Suprapubic skin (tissue), 4 donors: ENCODE measurements around the gene DDX56.
A peak's percentile ranks its signal among the peaks of the same experiment; 100 is the strongest.

Experiments used
- EP300 ChIP-seq: sonication (generic); formaldehyde crosslinking; IDR thresholded peaks from one replicate; pipeline ENCODE4 v1.6.1; 2017; ENCODE audit warnings: antibody characterized with exemption
- POLR2A ChIP-seq, 2 donors: fragments of 450-650 bp; IDR thresholded peaks; one replicate each; pipeline ENCODE4 v1.6.1; 2017; ENCODE audit warnings: antibody characterized with exemption in 2 of 2, mild to moderate bottlenecking in 2 of 2, moderate library complexity in 2 of 2
- POLR2AphosphoS5 ChIP-seq, 3 donors: sonication (generic); formaldehyde crosslinking; IDR thresholded peaks; one replicate each; pipeline ENCODE4 v1.6.1; 2017; ENCODE audit warnings: antibody characterized with exemption in 3 of 3
- TF ChIP-seq, protein P1 (sequence below), 2 donors: fragments of 200-600 bp in 1 of 2; fragments of 450-650 bp in 1 of 2; sonication (generic) in 1 of 2; IDR thresholded peaks; one replicate each; pipeline ENCODE4 v1.5.1; 2016 to 2019; ENCODE audit warnings: antibody characterized with exemption in 2 of 2, mild to moderate bottlenecking in 1 of 2, moderate library complexity in 1 of 2

DNA sequence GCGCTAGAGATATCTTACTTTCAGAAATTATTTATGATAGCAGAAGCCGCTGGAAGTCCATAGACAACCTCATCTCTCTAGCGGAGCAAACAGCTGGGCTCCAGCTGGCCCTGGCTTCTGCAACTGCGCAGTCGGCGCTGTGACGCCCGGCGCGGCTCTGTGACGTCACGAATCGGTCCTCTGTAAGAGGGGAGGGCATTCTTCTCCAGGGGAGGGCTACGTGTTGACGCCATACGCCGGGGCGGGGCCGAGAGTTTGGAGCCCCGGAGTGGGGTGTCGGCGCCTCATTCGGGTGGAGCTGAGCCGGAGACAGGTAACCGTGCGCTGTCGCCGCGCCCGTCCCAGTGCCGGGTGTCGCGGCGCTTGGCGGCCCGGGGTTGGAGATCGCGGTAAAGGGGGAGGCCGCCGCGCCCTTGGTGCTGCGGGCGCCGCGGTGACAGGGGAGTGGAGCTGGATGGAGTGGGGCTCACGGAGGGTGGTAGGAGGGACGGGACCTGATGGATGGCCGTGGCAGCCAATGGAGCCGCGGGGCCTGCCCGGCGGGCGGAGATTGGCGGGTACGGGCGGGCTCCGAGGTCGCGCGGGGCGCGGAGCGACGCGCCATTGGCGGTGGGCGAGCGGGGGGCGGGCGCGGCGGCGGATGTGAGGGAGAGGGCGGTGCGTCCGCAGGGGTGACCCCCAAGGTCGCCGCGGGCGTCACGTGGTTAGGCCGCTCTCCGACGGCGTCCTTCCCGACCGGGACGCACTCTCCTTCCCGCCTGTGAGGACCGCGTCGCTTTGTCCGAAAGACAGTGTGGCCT is 32.8 kb upstream of the DDX56 start, which contains the start of gene OGDH:
- TF ChIP-seq, protein P1, sequence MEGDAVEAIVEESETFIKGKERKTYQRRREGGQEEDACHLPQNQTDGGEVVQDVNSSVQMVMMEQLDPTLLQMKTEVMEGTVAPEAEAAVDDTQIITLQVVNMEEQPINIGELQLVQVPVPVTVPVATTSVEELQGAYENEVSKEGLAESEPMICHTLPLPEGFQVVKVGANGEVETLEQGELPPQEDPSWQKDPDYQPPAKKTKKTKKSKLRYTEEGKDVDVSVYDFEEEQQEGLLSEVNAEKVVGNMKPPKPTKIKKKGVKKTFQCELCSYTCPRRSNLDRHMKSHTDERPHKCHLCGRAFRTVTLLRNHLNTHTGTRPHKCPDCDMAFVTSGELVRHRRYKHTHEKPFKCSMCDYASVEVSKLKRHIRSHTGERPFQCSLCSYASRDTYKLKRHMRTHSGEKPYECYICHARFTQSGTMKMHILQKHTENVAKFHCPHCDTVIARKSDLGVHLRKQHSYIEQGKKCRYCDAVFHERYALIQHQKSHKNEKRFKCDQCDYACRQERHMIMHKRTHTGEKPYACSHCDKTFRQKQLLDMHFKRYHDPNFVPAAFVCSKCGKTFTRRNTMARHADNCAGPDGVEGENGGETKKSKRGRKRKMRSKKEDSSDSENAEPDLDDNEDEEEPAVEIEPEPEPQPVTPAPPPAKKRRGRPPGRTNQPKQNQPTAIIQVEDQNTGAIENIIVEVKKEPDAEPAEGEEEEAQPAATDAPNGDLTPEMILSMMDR (IDR thresholded peaks at IDR 0.05), result no peak
- TF ChIP-seq POLR2AphosphoS5 (IDR thresholded peaks at IDR 0.05) (peak; percentile 47 to 98 (median 94)), POLR2A (IDR thresholded peaks at IDR 0.05) (peak; percentile 7 to 90), EP300 (peak; percentile 54)
